Lower leg skin (tissue), 4 donors: ENCODE results near the gene NEDD4L. TPM values are rescaled to one million over a fixed set of nuclear protein-coding genes. Genes with fewer than 3 reads are reported as not detected.
"Not testable (repeated sequence)": the region's sequence is repeated elsewhere in the genome, so short reads cannot be mapped to it uniquely, and the experiment has no call there.

Source experiments
- DNase-seq, 2 donors: peaks; one replicate each; pipeline ENCODE4 v3.0.0-alpha.2; 2019; ENCODE audit warnings: low spot score in 2 of 2
- H3K4me3 ChIP-seq: fragments of 200-600 bp; sonication (generic); 2 replicates; pipeline ENCODE4 v1.5.1; 2017; ENCODE audit warnings: mild to moderate bottlenecking, low read depth; ENCODE audit not compliant: poor library complexity, severe bottlenecking
- POLR2A ChIP-seq, 2 donors: fragments of 450-650 bp; IDR thresholded peaks; one replicate each; pipeline ENCODE4 v1.6.1; 2016 to 2017; ENCODE audit warnings: antibody characterized with exemption in 2 of 2, mild to moderate bottlenecking in 1 of 2, moderate library complexity in 1 of 2
- WGBS, 2 donors: methylation state at CpG; one replicate each; pipeline ENCODE4 v1.1.5; 2018; 5-methylcytosine and 5-hydroxymethylcytosine counted together
- intact Hi-C: fragments of 100-400 bp; cut with DNase I; formaldehyde crosslinking; loops from one replicate; pipeline ENCODE4 v1.15.0; 2023; ENCODE audit warnings: low total_unique reads
- total RNA-seq, 4 donors: library from RNA; depleted of rRNA; stranded (reverse); fragments of >200 nt; gene quantifications; one replicate each; pipeline ENCODE4 v1.1.0, GENCODE V29; 2016
- TF ChIP-seq, protein P1 (sequence below), 3 donors: fragments of 450-650 bp; IDR thresholded peaks; one replicate each; pipeline ENCODE4 v1.5.1; 2016; ENCODE audit warnings: antibody characterized with exemption in 3 of 3, mild to moderate bottlenecking in 3 of 3, moderate library complexity in 2 of 3

Gene NEDD4L
- total RNA-seq, 4 donors from 2014 or later, result 22.9 to 127 (median 35.0) TPM

DNA sequence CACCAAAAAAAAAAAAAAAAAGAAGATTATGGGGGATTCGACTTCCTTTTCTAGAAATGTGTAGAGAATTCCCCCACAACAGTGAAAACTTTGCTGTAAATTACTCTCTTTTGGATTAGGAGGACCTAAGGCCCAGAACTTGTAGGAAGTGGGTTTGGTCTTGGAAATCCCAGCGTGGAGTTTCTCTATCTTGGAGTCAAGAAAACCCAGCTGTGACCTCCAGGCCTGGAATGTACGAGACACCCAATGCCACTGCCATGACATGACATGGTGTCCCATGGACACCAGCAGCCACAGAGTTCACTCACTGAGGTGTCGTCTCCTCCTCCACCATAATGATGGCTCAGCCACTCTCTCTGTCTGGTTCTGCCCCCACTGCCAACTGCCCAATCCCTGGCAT is 382.6 kb downstream of the NEDD4L start:
- 89 to 93% methylated on average over 4 of the region's 4 CpGs for WGBS, 2 donors
- intact Hi-C loops, result no loop called here

DNA sequence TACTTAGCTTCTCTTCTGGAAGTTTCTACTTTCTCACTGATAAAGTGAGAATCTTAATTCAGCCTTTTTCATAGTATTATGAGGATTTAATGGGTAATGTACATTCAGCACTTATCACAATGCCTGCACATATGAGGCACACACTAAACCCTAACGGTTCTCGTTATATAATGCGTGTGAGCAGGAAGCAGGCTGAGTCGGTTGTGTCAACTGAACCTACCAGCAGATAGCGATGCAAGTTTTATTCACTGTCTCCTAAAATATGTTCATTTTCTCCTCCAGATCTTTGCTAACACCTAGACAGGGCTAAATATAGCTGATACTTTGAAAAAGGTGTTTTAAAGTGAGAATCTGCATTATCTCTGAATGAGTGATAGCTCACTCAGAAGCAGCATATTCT is 383.3 kb downstream of the NEDD4L start:
- 74 to 75% methylated on average over 5 of the region's 5 CpGs for WGBS, 2 donors
- no peak overlapping the region for H3K4me3 ChIP-seq
- intact Hi-C loops, result no loop called here
- no peak for TF ChIP-seq POLR2A (IDR thresholded peaks at IDR 0.05)
- TF ChIP-seq, protein P1, sequence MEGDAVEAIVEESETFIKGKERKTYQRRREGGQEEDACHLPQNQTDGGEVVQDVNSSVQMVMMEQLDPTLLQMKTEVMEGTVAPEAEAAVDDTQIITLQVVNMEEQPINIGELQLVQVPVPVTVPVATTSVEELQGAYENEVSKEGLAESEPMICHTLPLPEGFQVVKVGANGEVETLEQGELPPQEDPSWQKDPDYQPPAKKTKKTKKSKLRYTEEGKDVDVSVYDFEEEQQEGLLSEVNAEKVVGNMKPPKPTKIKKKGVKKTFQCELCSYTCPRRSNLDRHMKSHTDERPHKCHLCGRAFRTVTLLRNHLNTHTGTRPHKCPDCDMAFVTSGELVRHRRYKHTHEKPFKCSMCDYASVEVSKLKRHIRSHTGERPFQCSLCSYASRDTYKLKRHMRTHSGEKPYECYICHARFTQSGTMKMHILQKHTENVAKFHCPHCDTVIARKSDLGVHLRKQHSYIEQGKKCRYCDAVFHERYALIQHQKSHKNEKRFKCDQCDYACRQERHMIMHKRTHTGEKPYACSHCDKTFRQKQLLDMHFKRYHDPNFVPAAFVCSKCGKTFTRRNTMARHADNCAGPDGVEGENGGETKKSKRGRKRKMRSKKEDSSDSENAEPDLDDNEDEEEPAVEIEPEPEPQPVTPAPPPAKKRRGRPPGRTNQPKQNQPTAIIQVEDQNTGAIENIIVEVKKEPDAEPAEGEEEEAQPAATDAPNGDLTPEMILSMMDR (IDR thresholded peaks at IDR 0.05), result no peak
- DNase-seq, result no peak

More for the DNA sequence above, 382.6 kb downstream of the NEDD4L start:
- no peak for DNase-seq
- TF ChIP-seq, protein P1 (IDR thresholded peaks at IDR 0.05), result no peak
- no peak for TF ChIP-seq POLR2A (IDR thresholded peaks at IDR 0.05)
- no peak overlapping the region for H3K4me3 ChIP-seq

GRCh38 chr18:58429442-58429841 is 385.4 kb downstream of the NEDD4L start:
- H3K4me3 ChIP-seq, result no peak overlapping the region
- intact Hi-C loops, result no loop called here
- DNase-seq, result no peak
- TF ChIP-seq, protein P1 (IDR thresholded peaks at IDR 0.05), result no peak
- TF ChIP-seq POLR2A (IDR thresholded peaks at IDR 0.05), result no peak
- WGBS, 2 donors, result 62 to 63% methylated on average over 6 of the region's 6 CpGs

- no peak overlapping the region for H3K4me3 ChIP-seq
- no peak for TF ChIP-seq POLR2A (IDR thresholded peaks at IDR 0.05)
- TF ChIP-seq, protein P1 (IDR thresholded peaks at IDR 0.05), result no peak
- DNase-seq, result no peak
- intact Hi-C loops, result no loop called here
- WGBS, 2 donors, result 82 to 83% methylated on average over 5 of the region's 5 CpGs
These were observed 387.2 kb downstream of the NEDD4L start for GRCh38 chr18:58431215-58431614.

DNA sequence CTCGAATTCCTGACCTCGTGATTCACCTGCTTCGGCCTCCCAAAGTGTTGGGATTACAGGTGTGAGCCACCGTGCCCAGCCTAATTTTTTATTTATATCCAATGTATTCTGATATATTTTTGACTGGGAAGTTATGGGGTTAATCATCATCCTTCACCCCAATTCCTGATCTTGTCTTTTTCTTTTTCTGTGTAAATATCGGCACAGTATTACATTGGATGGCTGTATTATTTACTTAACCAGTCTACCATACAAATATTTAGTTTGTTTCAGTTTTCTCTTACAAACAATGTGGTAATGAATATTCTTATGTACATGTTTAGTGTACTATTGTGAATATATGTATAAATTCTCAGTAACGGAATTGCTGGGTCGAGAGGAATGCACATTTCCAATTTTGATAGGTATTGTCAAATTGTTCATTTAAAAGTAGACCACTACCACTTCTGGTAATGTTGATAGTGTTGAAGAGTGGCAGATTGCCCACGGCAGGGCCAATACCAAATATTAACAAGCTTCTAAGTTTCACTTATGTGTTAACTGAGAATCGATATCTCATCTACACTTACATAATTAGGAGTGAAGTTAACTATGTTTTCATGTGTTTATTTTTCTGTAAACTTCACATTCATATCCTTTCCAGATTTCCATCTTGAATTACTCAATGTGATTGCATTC is 388.2 kb downstream of the NEDD4L start:
- no peak overlapping the region for H3K4me3 ChIP-seq
- TF ChIP-seq, protein P1 (IDR thresholded peaks at IDR 0.05), result no peak
- intact Hi-C loops, result no loop called here
- no peak for DNase-seq
- WGBS, 2 donors, result 90 to 94% methylated on average over 9 of the region's 9 CpGs

GRCh38 chr18:58435221-58436005 is 391.4 kb downstream of the NEDD4L start:
- WGBS, 2 donors, result 92 to 93% methylated on average over 7 of the region's 7 CpGs
- H3K4me3 ChIP-seq, DNase-seq, intact Hi-C loops: not testable (repeated sequence)
